H9 (cell line): Measurements from ENCODE around the gene ZBTB17. TPM values are rescaled to one million over a fixed set of nuclear protein-coding genes. Genes with fewer than 3 reads are reported as not detected.

Source experiments
- DNase-seq: peaks from one replicate; pipeline ENCODE4 v3.0.0-alpha.2; 2017
- H2AFZ ChIP-seq: one replicate; pipeline ENCODE4 v1.6.1; 2013; ENCODE audit warnings: mild to moderate bottlenecking, low read length, control low read depth, moderate library complexity
- H2AK5ac ChIP-seq: 2 replicates; pipeline ENCODE4 v1.6.1; 2013; ENCODE audit warnings: low read length, control low read depth, mixed read lengths; ENCODE audit not compliant: insufficient read length
- H2BK120ac ChIP-seq: one replicate; pipeline ENCODE4 v1.6.1; 2013; ENCODE audit warnings: low read depth, mild to moderate bottlenecking, low read length, control low read depth, inconsistent platforms; ENCODE audit not compliant: poor library complexity, severe bottlenecking
- H2BK12ac ChIP-seq: 2 replicates; pipeline ENCODE4 v1.6.1; 2013; ENCODE audit warnings: low read length, control low read depth, mixed read lengths, low read depth; ENCODE audit not compliant: insufficient read length
- H2BK15ac ChIP-seq: 2 replicates; pipeline ENCODE4 v1.6.1; 2013; ENCODE audit warnings: low read depth, low read length, control low read depth
- H2BK20ac ChIP-seq: one replicate; pipeline ENCODE4 v1.6.1; 2013; ENCODE audit warnings: low read depth, mild to moderate bottlenecking, low read length, control low read depth, inconsistent platforms; ENCODE audit not compliant: poor library complexity, severe bottlenecking
- H2BK5ac ChIP-seq: 2 replicates; pipeline ENCODE4 v1.6.1; 2013; ENCODE audit warnings: low read length, control low read depth, mixed read lengths; ENCODE audit not compliant: insufficient read length
- H3K14ac ChIP-seq: 2 replicates; pipeline ENCODE4 v1.6.1; 2013; ENCODE audit warnings: low read length, control low read depth; ENCODE audit not compliant: insufficient read depth
- H3K18ac ChIP-seq: 2 replicates; pipeline ENCODE4 v1.6.1; 2013; ENCODE audit warnings: low read depth, mild to moderate bottlenecking, mixed read lengths, low read length, control low read depth; ENCODE audit not compliant: insufficient read length
- H3K23ac ChIP-seq: 2 replicates; pipeline ENCODE4 v1.6.1; 2013; ENCODE audit warnings: low read length, control low read depth, mixed read lengths, low read depth; ENCODE audit not compliant: insufficient read length
- H3K23me2 ChIP-seq: 2 replicates; pipeline ENCODE4 v1.6.1; 2013; ENCODE audit warnings: low read depth, mild to moderate bottlenecking, mixed read lengths, low read length, control low read depth; ENCODE audit not compliant: insufficient read length, poor library complexity, severe bottlenecking
- H3K27ac ChIP-seq: 2 replicates; pipeline ENCODE4 v1.5.1; 2013; ENCODE audit warnings: low read length, control low read depth, mixed read lengths, low read depth; ENCODE audit not compliant: insufficient read length
- H3K27me3 ChIP-seq: 2 replicates; pipeline ENCODE4 v1.6.1; 2013; ENCODE audit warnings: low read length, control low read depth, inconsistent platforms; ENCODE audit not compliant: insufficient read depth
- H3K4ac ChIP-seq: 2 replicates; pipeline ENCODE4 v1.6.1; 2013; ENCODE audit warnings: low read depth, mild to moderate bottlenecking, control low read depth, inconsistent platforms, low read length, moderate library complexity
- H3K4me1 ChIP-seq: 2 replicates; pipeline ENCODE4 v1.6.1; 2013; ENCODE audit warnings: low read length, control low read depth, inconsistent platforms; ENCODE audit not compliant: insufficient read depth
- H3K4me2 ChIP-seq: 2 replicates; pipeline ENCODE4 v1.6.1; 2013; ENCODE audit warnings: low read length, control low read depth, mixed read lengths; ENCODE audit not compliant: insufficient read length, insufficient read depth
- H3K56ac ChIP-seq: 2 replicates; pipeline ENCODE4 v1.6.1; 2013; ENCODE audit warnings: low read depth, mild to moderate bottlenecking, mixed read lengths, low read length, control low read depth; ENCODE audit not compliant: insufficient read length
- H3K79me1 ChIP-seq: 2 replicates; pipeline ENCODE4 v1.6.1; 2013; ENCODE audit warnings: low read depth, mild to moderate bottlenecking, moderate library complexity, low read length, control low read depth, inconsistent platforms; ENCODE audit not compliant: insufficient read depth, poor library complexity, severe bottlenecking
- H3K79me2 ChIP-seq: 2 replicates; pipeline ENCODE4 v1.6.1; 2013; ENCODE audit warnings: low read length, control low read depth, inconsistent platforms; ENCODE audit not compliant: insufficient read depth
- H3K9ac ChIP-seq: 2 replicates; pipeline ENCODE4 v1.6.1; 2013; ENCODE audit warnings: low read length, control low read depth, mixed read lengths; ENCODE audit not compliant: insufficient read length; ENCODE audit errors: extremely low read depth
- H3K9me3 ChIP-seq: one replicate; pipeline ENCODE4 v1.6.1; 2013; ENCODE audit warnings: low read depth, low read length, inconsistent platforms; ENCODE audit not compliant: control insufficient read depth
- H3T11ph ChIP-seq: one replicate; pipeline ENCODE4 v1.6.1; 2013; ENCODE audit warnings: mild to moderate bottlenecking, low read length, control low read depth, inconsistent platforms
- H4K20me1 ChIP-seq: one replicate; pipeline ENCODE4 v1.6.1; 2013; ENCODE audit not compliant: control insufficient read depth, insufficient read length, insufficient read depth
- H4K5ac ChIP-seq: 2 replicates; pipeline ENCODE4 v1.6.1; 2013; ENCODE audit warnings: low read depth, mild to moderate bottlenecking, mixed read lengths, low read length, control low read depth; ENCODE audit not compliant: insufficient read length
- H4K8ac ChIP-seq: replicated peaks from 2 replicates; pipeline ENCODE4 v1.6.1; 2013; ENCODE audit warnings: low read length, control low read depth, mixed read lengths, low read depth; ENCODE audit not compliant: insufficient read length
- H4K91ac ChIP-seq: 2 replicates; pipeline ENCODE4 v1.6.1; 2013; ENCODE audit warnings: low read depth, mild to moderate bottlenecking, moderate library complexity, mixed read lengths, low read length, control low read depth; ENCODE audit not compliant: insufficient read length
- H3K27ac Mint-ChIP-seq, 3 experiments: 2 replicates in 2 of 3; 3 replicates in 1 of 3; pipeline ENCODE4 v1.8.0; 2020 to 2021; ENCODE audit warnings: mixed read lengths in 3 of 3, mild to moderate bottlenecking in 1 of 3, moderate library complexity in 1 of 3
- H3K27me3 Mint-ChIP-seq: 2 replicates; pipeline ENCODE4 v1.8.0; 2021; ENCODE audit warnings: low read depth, mild to moderate bottlenecking, moderate library complexity, mixed read lengths
- H3K36me3 Mint-ChIP-seq, 3 experiments: 2 replicates in 2 of 3; 3 replicates in 1 of 3; pipeline ENCODE4 v1.8.0; 2020 to 2021; ENCODE audit warnings: low read depth in 3 of 3, mixed read lengths in 3 of 3; ENCODE audit not compliant: insufficient read depth in 1 of 3
- H3K4me1 Mint-ChIP-seq, 2 experiments: 2 replicates each; pipeline ENCODE4 v1.8.0; 2020; ENCODE audit warnings: mixed read lengths in 2 of 2
- H3K4me3 Mint-ChIP-seq, 2 experiments: 2 replicates in 1 of 2; 3 replicates in 1 of 2; pipeline ENCODE4 v1.8.0; 2020 to 2021; ENCODE audit warnings: mild to moderate bottlenecking in 2 of 2, mixed read lengths in 2 of 2, moderate library complexity in 1 of 2
- H3K9me3 Mint-ChIP-seq, 2 experiments: 2 replicates in 1 of 2; 3 replicates in 1 of 2; pipeline ENCODE4 v1.8.0; 2020; ENCODE audit warnings: mild to moderate bottlenecking in 2 of 2, mixed read lengths in 2 of 2, moderate library complexity in 1 of 2
- WGBS: extraction: QIAGEN DNeasy Blood & Tissue Kit; methylation state at CpG from one replicate; pipeline ENCODE4 v1.1.7; 2013; ENCODE audit warnings: missing lambda C conversion rate, low lambda C conversion rate, mixed read lengths; ENCODE audit not compliant: insufficient read length; ENCODE audit errors: extremely low coverage; 5-methylcytosine and 5-hydroxymethylcytosine counted together
- total RNA-seq: library from RNA; stranded (reverse); gene quantifications from 2 replicates; pipeline ENCODE4 v1.2.1, GENCODE V29; 2021
- TF ChIP-seq, protein P1 (sequence below): fragments of 200-600 bp; sonication (generic); conservative IDR thresholded peaks from 3 replicates; pipeline ENCODE4 v1.8.0; 2021; ENCODE audit warnings: antibody characterized with exemption, mild to moderate bottlenecking

ZBTB17 gene
- total RNA-seq, 1 experiment from 2014 or later, result 16.5 TPM

DNA sequence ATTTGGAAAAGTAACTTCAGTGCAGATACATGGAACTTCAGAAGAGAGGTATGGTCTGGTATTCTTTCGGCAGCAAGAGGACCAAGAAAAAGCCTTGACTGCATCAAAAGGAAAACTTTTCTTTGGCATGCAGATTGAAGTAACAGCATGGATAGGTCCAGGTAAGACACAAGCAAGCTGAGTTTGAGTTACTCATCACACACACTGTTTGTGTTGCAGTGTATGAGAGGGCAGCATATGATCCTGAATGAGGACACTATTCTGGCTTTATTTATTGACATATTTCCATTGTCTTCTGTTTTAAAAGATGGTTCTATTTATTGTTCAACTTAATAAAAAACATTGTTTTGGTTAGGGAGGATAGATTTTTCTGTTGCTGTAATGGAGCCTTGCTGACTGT, 64.8 kb downstream of the ZBTB17 start:
- Mint-ChIP-seq H3K4me1 (no peaks in the 10 kb centered on the region), H3K9me3 (no peaks in the 10 kb centered on the region), H3K36me3 (peaks cover 17 to 50% (median 50%) of the 10 kb centered on the region in 3 experiments; a peak in 6 of 7 replicates), H3K4me3 (no peak overlapping the region), H3K27me3 (no peaks in the 10 kb centered on the region), H3K27ac (no peak overlapping the region)
- no peak overlapping the region for H3K18ac ChIP-seq
- H2AFZ ChIP-seq, result no peak overlapping the region
- H2BK5ac ChIP-seq, result no peak overlapping the region
- no peak overlapping the region for H2BK12ac ChIP-seq
- H2BK20ac ChIP-seq, result no peak overlapping the region
- no peaks in the 10 kb centered on the region for H4K20me1 ChIP-seq
- H3K4me2 ChIP-seq, result no peak overlapping the region
- H4K5ac ChIP-seq, result no peak overlapping the region
- no peak overlapping the region for H3K14ac ChIP-seq
- no peaks in the 10 kb centered on the region for H3K79me1 ChIP-seq
- TF ChIP-seq, protein P1, sequence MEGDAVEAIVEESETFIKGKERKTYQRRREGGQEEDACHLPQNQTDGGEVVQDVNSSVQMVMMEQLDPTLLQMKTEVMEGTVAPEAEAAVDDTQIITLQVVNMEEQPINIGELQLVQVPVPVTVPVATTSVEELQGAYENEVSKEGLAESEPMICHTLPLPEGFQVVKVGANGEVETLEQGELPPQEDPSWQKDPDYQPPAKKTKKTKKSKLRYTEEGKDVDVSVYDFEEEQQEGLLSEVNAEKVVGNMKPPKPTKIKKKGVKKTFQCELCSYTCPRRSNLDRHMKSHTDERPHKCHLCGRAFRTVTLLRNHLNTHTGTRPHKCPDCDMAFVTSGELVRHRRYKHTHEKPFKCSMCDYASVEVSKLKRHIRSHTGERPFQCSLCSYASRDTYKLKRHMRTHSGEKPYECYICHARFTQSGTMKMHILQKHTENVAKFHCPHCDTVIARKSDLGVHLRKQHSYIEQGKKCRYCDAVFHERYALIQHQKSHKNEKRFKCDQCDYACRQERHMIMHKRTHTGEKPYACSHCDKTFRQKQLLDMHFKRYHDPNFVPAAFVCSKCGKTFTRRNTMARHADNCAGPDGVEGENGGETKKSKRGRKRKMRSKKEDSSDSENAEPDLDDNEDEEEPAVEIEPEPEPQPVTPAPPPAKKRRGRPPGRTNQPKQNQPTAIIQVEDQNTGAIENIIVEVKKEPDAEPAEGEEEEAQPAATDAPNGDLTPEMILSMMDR, result no peak
- no peak overlapping the region for H2BK15ac ChIP-seq
- no peak overlapping the region for H3T11ph ChIP-seq
- no peak overlapping the region for H2AK5ac ChIP-seq
- no peaks in the 10 kb centered on the region for H3K4me1 ChIP-seq
- H3K23ac ChIP-seq, result no peak overlapping the region
- H3K27me3 ChIP-seq, result no peaks in the 10 kb centered on the region
- no peak overlapping the region for H3K9ac ChIP-seq
- peaks cover 2% of the 10 kb centered on the region; the same call in 1 of the 2 replicates for H3K79me2 ChIP-seq
- H2BK120ac ChIP-seq, result no peak overlapping the region
- no peak overlapping the region for H3K56ac ChIP-seq
- no peak overlapping the region for H4K91ac ChIP-seq
- H3K4ac ChIP-seq, result no peak overlapping the region
- no peaks in the 10 kb centered on the region for H3K23me2 ChIP-seq
- H4K8ac ChIP-seq, result no peak overlapping the region
- H3K9me3 ChIP-seq, result no peaks in the 10 kb centered on the region
- WGBS, result no CpG with 5 or more reads among the region's 1 CpG
- H3K27ac ChIP-seq, result no peak overlapping the region
- no peak for DNase-seq
